Progenitor cell of endocrine pancreas (in vitro differentiated cells): ENCODE results near the gene CHST1. TPM values are rescaled to one million over a fixed set of nuclear protein-coding genes. Genes with fewer than 3 reads are reported as not detected.

Experiments
- DNase-seq: peaks from one replicate; pipeline ENCODE4 v3.0.0; 2021; ENCODE audit warnings: low spot score; ENCODE audit not compliant: unreplicated experiment
- H3K27ac Mint-ChIP-seq: 2 replicates; pipeline ENCODE4 v1.8.0; 2021; ENCODE audit warnings: mild to moderate bottlenecking, moderate library complexity, mixed read lengths
- H3K27me3 Mint-ChIP-seq: 2 replicates; pipeline ENCODE4 v1.8.0; 2021; ENCODE audit warnings: mixed read lengths
- H3K36me3 Mint-ChIP-seq: 2 replicates; pipeline ENCODE4 v1.8.0; 2022; ENCODE audit warnings: mixed read lengths; ENCODE audit not compliant: insufficient read depth
- H3K4me1 Mint-ChIP-seq: 2 replicates; pipeline ENCODE4 v1.8.0; 2021; ENCODE audit warnings: low read depth, mixed read lengths
- H3K4me3 Mint-ChIP-seq: 2 replicates; pipeline ENCODE4 v1.8.0; 2021; ENCODE audit warnings: low read depth, mild to moderate bottlenecking, moderate library complexity, mixed read lengths
- H3K9me3 Mint-ChIP-seq: 2 replicates; pipeline ENCODE4 v1.8.0; 2021; ENCODE audit warnings: low read depth, mixed read lengths
- total RNA-seq: library from RNA; stranded (reverse); gene quantifications from 2 replicates; pipeline ENCODE4 v1.2.1, GENCODE V29; 2021
- TF ChIP-seq, protein P1 (sequence below): fragments of 200-600 bp; sonication (generic); IDR thresholded peaks from one replicate; pipeline ENCODE4 v1.5.0; 2021; ENCODE audit warnings: antibody characterized with exemption, mild to moderate bottlenecking; ENCODE audit not compliant: unreplicated experiment

Gene CHST1
- total RNA-seq, 1 donor from 2014 or later, result 0.31 TPM

DNA sequence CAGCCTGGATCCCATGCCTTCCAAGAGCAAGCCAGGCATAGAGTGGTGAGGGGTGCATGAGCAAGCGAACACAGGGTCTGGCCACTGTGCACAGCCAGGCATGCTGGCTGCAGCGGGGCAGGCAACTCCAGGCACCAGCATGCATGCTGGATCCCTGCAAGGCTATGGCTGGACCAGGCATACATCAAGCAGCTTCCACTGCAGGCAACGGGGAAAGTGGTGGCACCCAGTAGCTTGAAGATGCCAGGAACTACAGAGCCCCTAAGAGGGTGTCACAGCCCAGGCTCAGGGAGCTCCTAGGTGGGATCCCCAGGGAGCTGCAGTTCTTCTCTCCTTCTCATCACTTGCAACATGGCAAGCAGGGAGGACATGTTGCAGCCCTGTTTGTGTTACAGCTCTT is 45.2 kb downstream of the CHST1 start:
- no peaks in the 10 kb centered on the region for H3K9me3 Mint-ChIP-seq
- TF ChIP-seq, protein P1, sequence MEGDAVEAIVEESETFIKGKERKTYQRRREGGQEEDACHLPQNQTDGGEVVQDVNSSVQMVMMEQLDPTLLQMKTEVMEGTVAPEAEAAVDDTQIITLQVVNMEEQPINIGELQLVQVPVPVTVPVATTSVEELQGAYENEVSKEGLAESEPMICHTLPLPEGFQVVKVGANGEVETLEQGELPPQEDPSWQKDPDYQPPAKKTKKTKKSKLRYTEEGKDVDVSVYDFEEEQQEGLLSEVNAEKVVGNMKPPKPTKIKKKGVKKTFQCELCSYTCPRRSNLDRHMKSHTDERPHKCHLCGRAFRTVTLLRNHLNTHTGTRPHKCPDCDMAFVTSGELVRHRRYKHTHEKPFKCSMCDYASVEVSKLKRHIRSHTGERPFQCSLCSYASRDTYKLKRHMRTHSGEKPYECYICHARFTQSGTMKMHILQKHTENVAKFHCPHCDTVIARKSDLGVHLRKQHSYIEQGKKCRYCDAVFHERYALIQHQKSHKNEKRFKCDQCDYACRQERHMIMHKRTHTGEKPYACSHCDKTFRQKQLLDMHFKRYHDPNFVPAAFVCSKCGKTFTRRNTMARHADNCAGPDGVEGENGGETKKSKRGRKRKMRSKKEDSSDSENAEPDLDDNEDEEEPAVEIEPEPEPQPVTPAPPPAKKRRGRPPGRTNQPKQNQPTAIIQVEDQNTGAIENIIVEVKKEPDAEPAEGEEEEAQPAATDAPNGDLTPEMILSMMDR, result no peak

DNA sequence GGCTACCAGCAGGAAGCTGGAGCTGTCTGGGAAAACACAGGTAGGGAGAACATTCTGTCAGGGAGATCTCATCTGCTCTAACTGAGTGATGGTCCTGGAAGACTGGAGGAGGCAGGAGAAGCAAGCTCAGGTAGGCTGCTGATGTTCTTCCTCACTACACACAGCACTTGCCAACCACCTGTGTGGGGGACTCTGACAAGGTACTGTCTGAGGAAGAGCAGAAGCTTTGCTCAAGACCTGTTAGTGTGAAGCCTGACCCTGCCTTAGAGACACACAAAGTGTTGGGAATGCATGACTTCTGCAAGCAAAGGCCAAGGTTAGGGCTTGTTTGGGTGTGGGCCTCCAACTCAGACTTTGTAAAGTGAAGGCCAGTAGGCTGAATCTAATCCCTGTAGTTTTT is 46.5 kb downstream of the CHST1 start:
- H3K4me3 Mint-ChIP-seq, result no peak overlapping the region
- no peaks in the 10 kb centered on the region for H3K9me3 Mint-ChIP-seq
- H3K27me3 Mint-ChIP-seq, result no peaks in the 10 kb centered on the region
- no peaks in the 10 kb centered on the region for H3K36me3 Mint-ChIP-seq
- TF ChIP-seq, protein P1, result no peak
- no peak for DNase-seq
- H3K4me1 Mint-ChIP-seq, result no peaks in the 10 kb centered on the region
- H3K27ac Mint-ChIP-seq, result no peak overlapping the region

More for the DNA sequence above, 45.2 kb downstream of the CHST1 start:
- Mint-ChIP-seq H3K4me1 (no peaks in the 10 kb centered on the region), H3K27ac (no peak overlapping the region), H3K36me3 (no peaks in the 10 kb centered on the region), H3K27me3 (peaks cover 8% of the 10 kb centered on the region), H3K4me3 (no peak overlapping the region)
- DNase-seq, result no peak

DNA sequence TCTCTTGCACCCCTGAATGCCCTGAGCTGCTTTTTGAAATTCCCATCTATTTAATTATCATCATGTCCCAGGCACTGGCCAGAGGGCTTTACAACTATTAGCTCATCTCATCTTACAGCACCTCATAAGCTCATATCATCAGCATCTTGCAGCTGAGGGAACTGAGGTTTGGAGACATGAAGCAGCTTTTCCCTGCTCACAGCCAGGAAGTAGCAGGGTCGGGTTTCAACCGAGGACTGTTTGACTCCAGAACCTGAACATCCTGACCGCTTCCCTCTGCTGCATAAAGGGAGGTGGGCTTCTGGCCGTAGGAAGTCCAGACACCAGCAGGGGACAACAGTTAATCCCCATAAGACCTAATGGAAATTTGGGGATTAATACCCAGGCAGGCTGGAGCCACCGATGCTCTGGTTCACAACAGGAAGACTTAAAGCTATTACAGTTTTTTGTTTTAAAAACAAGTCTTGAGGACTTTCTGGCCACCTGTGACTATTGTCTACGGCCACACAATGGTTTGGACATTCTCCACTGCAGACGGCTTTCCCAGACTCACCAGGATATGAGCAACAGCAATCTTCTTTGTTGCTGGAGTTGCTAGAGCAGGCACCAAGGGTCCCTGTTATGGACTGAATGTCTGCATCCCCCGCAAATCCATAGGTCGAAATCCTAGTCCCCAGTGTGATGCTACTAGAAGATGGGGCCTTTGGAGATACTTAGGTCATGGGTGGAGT is 47.4 kb downstream of the CHST1 start:
- Mint-ChIP-seq H3K36me3 (no peaks in the 10 kb centered on the region), H3K4me3 (no peak overlapping the region), H3K9me3 (no peaks in the 10 kb centered on the region), H3K27me3 (no peaks in the 10 kb centered on the region), H3K27ac (no peak overlapping the region), H3K4me1 (no peaks in the 10 kb centered on the region)
- no peak for DNase-seq
- TF ChIP-seq, protein P1, result no peak

DNA sequence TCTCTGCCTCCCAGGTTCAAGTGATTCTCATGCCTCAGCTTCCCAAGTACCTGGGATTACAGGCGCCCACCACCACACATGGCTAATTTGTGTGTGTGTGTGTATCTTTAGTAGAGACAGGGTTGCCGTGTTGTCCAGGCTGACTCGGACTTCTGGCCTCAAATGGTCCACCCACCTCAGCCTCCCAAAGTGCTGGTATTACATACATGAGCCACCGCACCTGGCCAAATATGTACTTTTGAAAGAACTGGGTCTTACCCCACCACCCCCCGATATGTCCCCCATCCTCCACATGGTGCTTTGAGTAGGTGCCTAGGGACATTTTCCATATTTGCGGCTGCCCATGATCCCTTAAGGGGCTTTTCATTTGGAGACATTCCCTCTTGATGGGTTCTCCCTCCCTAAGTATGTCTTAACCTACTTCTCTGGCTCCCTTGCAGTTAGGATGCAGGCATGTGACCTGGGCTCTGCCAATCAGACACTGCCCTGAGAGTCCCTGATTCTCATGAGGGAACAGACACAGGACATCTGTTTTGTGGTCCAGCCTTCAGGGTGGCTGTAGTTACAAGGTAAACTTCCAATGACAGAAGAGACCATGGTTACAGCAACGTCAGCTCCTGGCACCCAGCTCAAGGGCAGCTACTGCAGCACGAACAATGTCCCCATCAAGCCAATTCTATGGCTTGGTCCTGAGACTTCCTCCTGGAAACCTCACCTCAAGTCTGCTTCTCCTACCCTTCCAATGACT is 48.4 kb downstream of the CHST1 start:
- no peak overlapping the region for H3K4me3 Mint-ChIP-seq
- TF ChIP-seq, protein P1, result no peak
- H3K9me3 Mint-ChIP-seq, result no peaks in the 10 kb centered on the region
- H3K4me1 Mint-ChIP-seq, result no peaks in the 10 kb centered on the region
- no peaks in the 10 kb centered on the region for H3K36me3 Mint-ChIP-seq
- H3K27me3 Mint-ChIP-seq, result peaks cover under 1% of the 10 kb centered on the region
- DNase-seq, result no peak
- H3K27ac Mint-ChIP-seq, result no peak overlapping the region

DNA sequence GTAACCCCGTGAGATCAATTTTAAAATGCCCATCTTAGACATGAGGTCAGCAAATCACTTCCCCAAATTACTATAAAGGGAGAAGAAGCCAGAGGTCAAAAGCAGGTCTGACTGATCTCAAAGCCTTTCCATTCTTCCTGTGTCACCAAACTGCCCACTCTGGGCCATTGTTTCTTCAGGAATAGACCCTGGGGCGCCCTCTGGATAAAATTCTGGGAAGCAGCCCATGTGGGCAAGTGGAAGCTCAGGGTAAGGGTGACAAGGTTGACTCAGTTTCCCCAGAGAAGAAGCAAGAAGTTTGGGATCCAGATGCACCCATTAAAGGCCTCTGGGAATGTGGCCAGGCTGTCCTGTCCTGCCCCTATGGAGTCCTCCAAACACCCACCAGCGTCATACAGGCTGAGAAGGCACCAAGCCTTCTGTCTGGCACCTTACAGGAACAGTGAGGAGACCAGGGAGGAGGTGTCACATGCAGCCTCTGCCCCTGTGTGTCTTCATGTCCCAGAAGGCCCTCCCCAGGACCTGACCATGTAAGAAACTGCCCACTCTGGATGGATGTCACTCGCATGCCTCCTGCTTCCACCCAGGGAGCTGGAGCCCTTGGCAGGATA is 50.1 kb downstream of the CHST1 start:
- peaks cover 5% of the 10 kb centered on the region for H3K27me3 Mint-ChIP-seq
- TF ChIP-seq, protein P1, result no peak
- DNase-seq, result no peak

More for the DNA sequence above, 50.1 kb downstream of the CHST1 start:
- no peaks in the 10 kb centered on the region for H3K9me3 Mint-ChIP-seq
- H3K27ac Mint-ChIP-seq, result no peak overlapping the region
- no peak overlapping the region for H3K4me3 Mint-ChIP-seq
- no peaks in the 10 kb centered on the region for H3K36me3 Mint-ChIP-seq
- H3K4me1 Mint-ChIP-seq, result no peaks in the 10 kb centered on the region
